OCI-LY1 (cell line): ENCODE data around the gene RTTN.

ENCODE experiments used
- H2AFZ ChIP-seq: fragments of 200-600 bp; sonication (generic), shearing (Covaris generic); 2 replicates; pipeline ENCODE4 v1.6.0; 2014; ENCODE audit warnings: antibody characterized with exemption, mild to moderate bottlenecking, low read length
- H3F3A ChIP-seq: fragments of 200-600 bp; sonication (generic), shearing (Covaris generic); 2 replicates; pipeline ENCODE4 v1.6.0; 2014; ENCODE audit warnings: mild to moderate bottlenecking, antibody characterized with exemption, low read length, moderate library complexity; ENCODE audit not compliant: insufficient read depth
- H3K27ac ChIP-seq: fragments of 200-600 bp; sonication (generic); 2 replicates; pipeline ENCODE4 v1.5.1; 2014; ENCODE audit warnings: low read length, mixed run types, mild to moderate bottlenecking, low read depth; ENCODE audit not compliant: poor library complexity, severe bottlenecking
- H3K27me3 ChIP-seq: fragments of 200-600 bp; sonication (generic); 2 replicates; pipeline ENCODE4 v1.6.0; 2014; ENCODE audit warnings: antibody characterized with exemption, mild to moderate bottlenecking, low read length, moderate library complexity; ENCODE audit not compliant: insufficient read depth
- H3K36me3 ChIP-seq: fragments of 200-600 bp; sonication (generic); 2 replicates; pipeline ENCODE4 v1.6.1; 2014; ENCODE audit warnings: mild to moderate bottlenecking, antibody characterized with exemption, low read length, moderate library complexity, mixed read lengths; ENCODE audit not compliant: insufficient read depth
- H3K4me1 ChIP-seq: fragments of 200-600 bp; sonication (generic); 2 replicates; pipeline ENCODE4 v1.5.1; 2014; ENCODE audit warnings: mild to moderate bottlenecking, low read length, moderate library complexity; ENCODE audit not compliant: insufficient read depth, severe bottlenecking
- H3K4me2 ChIP-seq: fragments of 200-600 bp; sonication (generic), shearing (Covaris generic); 2 replicates; pipeline ENCODE4 v1.6.1; 2014; ENCODE audit warnings: low read length
- H3K4me3 ChIP-seq: fragments of 200-600 bp; sonication (generic); 2 replicates; pipeline ENCODE4 v1.5.1; 2014; ENCODE audit warnings: low read length, low read depth, mild to moderate bottlenecking, mixed read lengths; ENCODE audit not compliant: poor library complexity, severe bottlenecking
- H3K79me2 ChIP-seq: fragments of 200-600 bp; shearing (Covaris generic); 2 replicates; pipeline ENCODE4 v1.6.1; 2016; ENCODE audit warnings: mixed run types, low read length, mixed read lengths; ENCODE audit not compliant: insufficient read depth
- H3K9ac ChIP-seq: fragments of 200-600 bp; sonication (generic), shearing (Covaris generic); 2 replicates; pipeline ENCODE4 v1.6.1; 2014; ENCODE audit warnings: mild to moderate bottlenecking, low read length, mixed read lengths
- H3K9me2 ChIP-seq: fragments of 200-600 bp; sonication (generic), shearing (Covaris generic); 2 replicates; pipeline ENCODE4 v1.6.1; 2014; ENCODE audit warnings: low read depth, mild to moderate bottlenecking, low read length, mixed read lengths
- H3K9me3 ChIP-seq: fragments of 200-600 bp; shearing (Covaris generic); 2 replicates; pipeline ENCODE4 v1.6.1; 2014; ENCODE audit warnings: low read length, mixed read lengths
- H4K20me1 ChIP-seq: fragments of 200-600 bp; sonication (generic), shearing (Covaris generic); 2 replicates; pipeline ENCODE4 v1.6.0; 2016; ENCODE audit warnings: mild to moderate bottlenecking, low read length; ENCODE audit not compliant: insufficient read depth
- EZH2 ChIP-seq: fragments of 200-600 bp; sonication (generic), shearing (Covaris generic); IDR thresholded peaks from 2 replicates; pipeline ENCODE4 v1.8.0; 2017; ENCODE audit warnings: borderline replicate concordance, mixed run types, mild to moderate bottlenecking, antibody characterized with exemption, low read length, moderate library complexity, mixed read lengths
- TF ChIP-seq, protein P1 (sequence below): fragments of 200-600 bp; sonication (generic), shearing (Covaris generic); IDR thresholded peaks from 2 replicates; pipeline ENCODE4 v1.5.1; 2017; ENCODE audit warnings: mild to moderate bottlenecking, antibody characterized with exemption, low read length, moderate library complexity, mixed read lengths

The RTTN gene

GRCh38 chr18:69954719-69955480 lies 250.6 kb downstream of the RTTN start:
- Histone ChIP-seq H3K4me3 (no peak overlapping the region), H3K9me3 (no peaks in the 10 kb centered on the region), H3K27me3 (no peaks in the 10 kb centered on the region), H3K27ac (no peak overlapping the region), H3K4me1 (peaks cover 13% of the 10 kb centered on the region), H3K9ac (no peak overlapping the region), H3K79me2 (no peaks in the 10 kb centered on the region), H3K4me2 (no peak overlapping the region), H2AFZ (no peak overlapping the region), H3K36me3 (no peaks in the 10 kb centered on the region), H4K20me1 (no peaks in the 10 kb centered on the region), H3F3A (no peaks in the 10 kb centered on the region), H3K9me2 (no peaks in the 10 kb centered on the region)
- TF ChIP-seq EZH2: no peak
- TF ChIP-seq, protein P1, sequence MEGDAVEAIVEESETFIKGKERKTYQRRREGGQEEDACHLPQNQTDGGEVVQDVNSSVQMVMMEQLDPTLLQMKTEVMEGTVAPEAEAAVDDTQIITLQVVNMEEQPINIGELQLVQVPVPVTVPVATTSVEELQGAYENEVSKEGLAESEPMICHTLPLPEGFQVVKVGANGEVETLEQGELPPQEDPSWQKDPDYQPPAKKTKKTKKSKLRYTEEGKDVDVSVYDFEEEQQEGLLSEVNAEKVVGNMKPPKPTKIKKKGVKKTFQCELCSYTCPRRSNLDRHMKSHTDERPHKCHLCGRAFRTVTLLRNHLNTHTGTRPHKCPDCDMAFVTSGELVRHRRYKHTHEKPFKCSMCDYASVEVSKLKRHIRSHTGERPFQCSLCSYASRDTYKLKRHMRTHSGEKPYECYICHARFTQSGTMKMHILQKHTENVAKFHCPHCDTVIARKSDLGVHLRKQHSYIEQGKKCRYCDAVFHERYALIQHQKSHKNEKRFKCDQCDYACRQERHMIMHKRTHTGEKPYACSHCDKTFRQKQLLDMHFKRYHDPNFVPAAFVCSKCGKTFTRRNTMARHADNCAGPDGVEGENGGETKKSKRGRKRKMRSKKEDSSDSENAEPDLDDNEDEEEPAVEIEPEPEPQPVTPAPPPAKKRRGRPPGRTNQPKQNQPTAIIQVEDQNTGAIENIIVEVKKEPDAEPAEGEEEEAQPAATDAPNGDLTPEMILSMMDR: no peak

GRCh38 chr18:69953191-69953590 lies 252.3 kb downstream of the RTTN start:
- Histone ChIP-seq H3K27ac (no peak overlapping the region), H3K4me1 (peaks cover 14% of the 10 kb centered on the region), H3K79me2 (no peaks in the 10 kb centered on the region), H3K4me3 (no peak overlapping the region), H3F3A (no peaks in the 10 kb centered on the region), H3K4me2 (no peak overlapping the region), H3K9ac (no peak overlapping the region), H4K20me1 (no peaks in the 10 kb centered on the region), H3K9me2 (no peaks in the 10 kb centered on the region), H3K9me3 (no peaks in the 10 kb centered on the region), H2AFZ (no peak overlapping the region), H3K36me3 (no peaks in the 10 kb centered on the region), H3K27me3 (no peaks in the 10 kb centered on the region)
- no peak for TF ChIP-seq EZH2
- TF ChIP-seq, protein P1: no peak
